ENCODE measurements around the gene FMN1. TPM values are rescaled to one million over a fixed set of nuclear protein-coding genes. Genes with fewer than 3 reads are reported as not detected.
"Not testable (repeated sequence)": the region's sequence is repeated elsewhere in the genome, so short reads cannot be mapped to it uniquely, and the experiment has no call there.

The FMN1 gene
- total and polyA plus RNA-seq, 5 donors from 2014 or later = 0.32 to 8.9 (median 0.36) TPM; not detected in 2

GRCh38 chr15:33083232-33084081, 111.1 kb downstream of the FMN1 start:
- ATAC-seq (ENCODE audit: low read depth in 2 of 2) = no peak
- peaks cover 4% of the 10 kb centered on the region for H3K4me1 ChIP-seq (ENCODE audit: control insufficient read depth, insufficient read depth, low read length, poor library complexity, severe bottlenecking)
- H3K27ac ChIP-seq (ENCODE audit: insufficient read depth, low read length, poor library complexity, severe bottlenecking) = no peak overlapping the region
- DNase-seq = no peak
- H3K27me3 ChIP-seq (ENCODE audit: control insufficient read depth, insufficient read depth, low read length) = no peaks in the 10 kb centered on the region
- Mint-ChIP-seq H3K27ac (no peak overlapping the region), H3K9me3 (no peaks in the 10 kb centered on the region), H3K36me3 (no peaks in the 10 kb centered on the region), H3K27me3 (no peaks in the 10 kb centered on the region), H3K4me1 (peaks cover 0 to 4% (median 0%) of the 10 kb centered on the region in 4 donors), H3K4me3 (no peak overlapping the region)
- no peaks in the 10 kb centered on the region for H3K36me3 ChIP-seq (ENCODE audit: control insufficient read depth, insufficient read depth, low read length)
- no peak overlapping the region for H3K4me3 ChIP-seq (ENCODE audit: low read depth, low read length)
- no peaks in the 10 kb centered on the region for H3K9me3 ChIP-seq (ENCODE audit: control insufficient read depth in 2 of 2, low read length in 2 of 2)

- H3K27ac Mint-ChIP-seq = no peak overlapping the region
- no peaks in the 10 kb centered on the region for H3K27me3 Mint-ChIP-seq
- Histone ChIP-seq H3K36me3 (ENCODE audit: control insufficient read depth, insufficient read depth, low read length) (no peaks in the 10 kb centered on the region), H3K27ac (ENCODE audit: insufficient read depth, low read length, poor library complexity, severe bottlenecking) (no peak overlapping the region), H3K27me3 (ENCODE audit: control insufficient read depth, insufficient read depth, low read length) (no peaks in the 10 kb centered on the region), H3K4me3 (ENCODE audit: low read depth, low read length) (no peak overlapping the region), H3K4me1 (ENCODE audit: control insufficient read depth, insufficient read depth, low read length, poor library complexity, severe bottlenecking) (no peaks in the 10 kb centered on the region), H3K9me3 (ENCODE audit: control insufficient read depth in 2 of 2, low read length in 2 of 2) (no peaks in the 10 kb centered on the region)
- ATAC-seq (ENCODE audit: low read depth in 2 of 2) (no peak), DNase-seq (no peak)
- H3K4me1 Mint-ChIP-seq = peaks cover 0 to 4% (median 0%) of the 10 kb centered on the region in 4 donors
- H3K36me3 Mint-ChIP-seq = no peaks in the 10 kb centered on the region
- no peaks in the 10 kb centered on the region for H3K9me3 Mint-ChIP-seq
- no peak overlapping the region for H3K4me3 Mint-ChIP-seq
Measured at GRCh38 chr15:33080006-33080405, 114.5 kb downstream of the FMN1 start.

GRCh38 chr15:33078607-33079006, 115.9 kb downstream of the FMN1 start:
- H3K27me3 Mint-ChIP-seq = no peaks in the 10 kb centered on the region
- H3K4me3 ChIP-seq (ENCODE audit: low read depth, low read length) = no peak overlapping the region
- H3K27ac ChIP-seq (ENCODE audit: insufficient read depth, low read length, poor library complexity, severe bottlenecking) = no peak overlapping the region
- H3K9me3 Mint-ChIP-seq = no peaks in the 10 kb centered on the region
- H3K36me3 Mint-ChIP-seq = no peaks in the 10 kb centered on the region
- no peak overlapping the region for H3K4me3 Mint-ChIP-seq
- no peaks in the 10 kb centered on the region for H3K36me3 ChIP-seq (ENCODE audit: control insufficient read depth, insufficient read depth, low read length)
- H3K4me1 ChIP-seq (ENCODE audit: control insufficient read depth, insufficient read depth, low read length, poor library complexity, severe bottlenecking) = no peaks in the 10 kb centered on the region
- H3K4me1 Mint-ChIP-seq = peaks cover 0 to 4% (median 0%) of the 10 kb centered on the region in 4 donors
- no peaks in the 10 kb centered on the region for H3K27me3 ChIP-seq (ENCODE audit: control insufficient read depth, insufficient read depth, low read length)
- ATAC-seq (ENCODE audit: low read depth in 2 of 2) (no peak), DNase-seq (no peak)
- no peaks in the 10 kb centered on the region for H3K9me3 ChIP-seq (ENCODE audit: control insufficient read depth in 2 of 2, low read length in 2 of 2)
- peak overlapping the region in 1 of 3 donors; percentile 48 for H3K27ac Mint-ChIP-seq

- Histone ChIP-seq H3K36me3 (ENCODE audit: control insufficient read depth, insufficient read depth, low read length) (no peaks in the 10 kb centered on the region), H3K27ac (ENCODE audit: insufficient read depth, low read length, poor library complexity, severe bottlenecking) (no peak overlapping the region), H3K4me1 (ENCODE audit: control insufficient read depth, insufficient read depth, low read length, poor library complexity, severe bottlenecking) (no peaks in the 10 kb centered on the region), H3K27me3 (ENCODE audit: control insufficient read depth, insufficient read depth, low read length) (no peaks in the 10 kb centered on the region), H3K9me3 (ENCODE audit: control insufficient read depth in 2 of 2, low read length in 2 of 2) (no peaks in the 10 kb centered on the region), H3K4me3 (ENCODE audit: low read depth, low read length) (no peak overlapping the region)
- ATAC-seq (ENCODE audit: low read depth in 2 of 2) (no peak), DNase-seq (no peak)
- peaks cover 0 to 2% (median 0%) of the 10 kb centered on the region in 7 donors for H3K9me3 Mint-ChIP-seq
- no peaks in the 10 kb centered on the region for H3K36me3 Mint-ChIP-seq
- no peak overlapping the region for H3K27ac Mint-ChIP-seq
- H3K27me3 Mint-ChIP-seq = peaks cover 4% of the 10 kb centered on the region
- H3K4me1 Mint-ChIP-seq = no peaks in the 10 kb centered on the region
- H3K4me3 Mint-ChIP-seq = no peak overlapping the region
Measured at GRCh38 chr15:33076937-33077336, 117.6 kb downstream of the FMN1 start.

GRCh38 chr15:33074942-33075341, 119.6 kb downstream of the FMN1 start:
- Histone ChIP-seq H3K27me3 (ENCODE audit: control insufficient read depth, insufficient read depth, low read length) (no peaks in the 10 kb centered on the region), H3K4me3 (ENCODE audit: low read depth, low read length) (no peak overlapping the region), H3K36me3 (ENCODE audit: control insufficient read depth, insufficient read depth, low read length) (no peaks in the 10 kb centered on the region), H3K9me3 (ENCODE audit: control insufficient read depth in 2 of 2, low read length in 2 of 2) (no peaks in the 10 kb centered on the region), H3K27ac (ENCODE audit: insufficient read depth, low read length, poor library complexity, severe bottlenecking) (no peak overlapping the region), H3K4me1 (ENCODE audit: control insufficient read depth, insufficient read depth, low read length, poor library complexity, severe bottlenecking) (no peaks in the 10 kb centered on the region)
- Mint-ChIP-seq H3K9me3 (peaks cover 0 to 2% (median 0%) of the 10 kb centered on the region in 7 donors), H3K27me3 (peaks cover 4% of the 10 kb centered on the region), H3K27ac (no peak overlapping the region), H3K4me1 (no peaks in the 10 kb centered on the region), H3K4me3 (no peak overlapping the region), H3K36me3 (no peaks in the 10 kb centered on the region)
- no peak for DNase-seq
- ATAC-seq (ENCODE audit: low read depth in 2 of 2) = no peak

GRCh38 chr15:33074212-33074611, 120.3 kb downstream of the FMN1 start:
- Mint-ChIP-seq H3K36me3 (no peaks in the 10 kb centered on the region), H3K9me3 (peaks cover 0 to 2% (median 0%) of the 10 kb centered on the region in 7 donors), H3K4me3 (no peak overlapping the region), H3K27me3 (peaks cover 4% of the 10 kb centered on the region), H3K4me1 (no peaks in the 10 kb centered on the region), H3K27ac (no peak overlapping the region)
- Histone ChIP-seq H3K4me3 (ENCODE audit: low read depth, low read length) (no peak overlapping the region), H3K9me3 (ENCODE audit: control insufficient read depth in 2 of 2, low read length in 2 of 2) (no peaks in the 10 kb centered on the region), H3K4me1 (ENCODE audit: control insufficient read depth, insufficient read depth, low read length, poor library complexity, severe bottlenecking) (no peaks in the 10 kb centered on the region), H3K27me3 (ENCODE audit: control insufficient read depth, insufficient read depth, low read length) (no peaks in the 10 kb centered on the region), H3K36me3 (ENCODE audit: control insufficient read depth, insufficient read depth, low read length) (no peaks in the 10 kb centered on the region), H3K27ac (ENCODE audit: insufficient read depth, low read length, poor library complexity, severe bottlenecking) (no peak overlapping the region)
- DNase-seq (no peak), ATAC-seq (ENCODE audit: low read depth in 2 of 2) (no peak)

GRCh38 chr15:33071451-33071850, 123.1 kb downstream of the FMN1 start:
- H3K4me1 Mint-ChIP-seq = peaks cover 0 to 6% (median 0%) of the 10 kb centered on the region in 4 donors
- H3K4me3 Mint-ChIP-seq = no peak overlapping the region
- ATAC-seq (ENCODE audit: low read depth in 2 of 2) (no peak), DNase-seq (no peak)
- Histone ChIP-seq H3K36me3 (ENCODE audit: control insufficient read depth, insufficient read depth, low read length) (no peaks in the 10 kb centered on the region), H3K27me3 (ENCODE audit: control insufficient read depth, insufficient read depth, low read length) (no peaks in the 10 kb centered on the region), H3K27ac (ENCODE audit: insufficient read depth, low read length, poor library complexity, severe bottlenecking) (no peak overlapping the region), H3K4me3 (ENCODE audit: low read depth, low read length) (no peak overlapping the region), H3K4me1 (ENCODE audit: control insufficient read depth, insufficient read depth, low read length, poor library complexity, severe bottlenecking) (no peaks in the 10 kb centered on the region), H3K9me3 (ENCODE audit: control insufficient read depth in 2 of 2, low read length in 2 of 2) (no peaks in the 10 kb centered on the region)
- H3K27ac Mint-ChIP-seq = no peak overlapping the region
- H3K27me3 Mint-ChIP-seq = peaks cover 15% of the 10 kb centered on the region
- H3K9me3 Mint-ChIP-seq = peaks cover 0 to 4% (median 0%) of the 10 kb centered on the region in 7 donors
- H3K36me3 Mint-ChIP-seq = no peaks in the 10 kb centered on the region

GRCh38 chr15:33069903-33070302, 124.6 kb downstream of the FMN1 start:
- H3K4me3 Mint-ChIP-seq; H3K36me3 ChIP-seq (ENCODE audit: control insufficient read depth, insufficient read depth, low read length); H3K27ac ChIP-seq (ENCODE audit: insufficient read depth, low read length, poor library complexity, severe bottlenecking); H3K4me3 ChIP-seq (ENCODE audit: low read depth, low read length); H3K9me3 Mint-ChIP-seq; H3K27ac Mint-ChIP-seq; H3K36me3 Mint-ChIP-seq; H3K27me3 ChIP-seq (ENCODE audit: control insufficient read depth, insufficient read depth, low read length); H3K4me1 ChIP-seq (ENCODE audit: control insufficient read depth, insufficient read depth, low read length, poor library complexity, severe bottlenecking); ATAC-seq (ENCODE audit: low read depth in 2 of 2); DNase-seq; H3K9me3 ChIP-seq (ENCODE audit: control insufficient read depth in 2 of 2, low read length in 2 of 2); H3K4me1 Mint-ChIP-seq: not testable (repeated sequence)
- peaks cover 16% of the 10 kb centered on the region for H3K27me3 Mint-ChIP-seq

All from CD4-positive, CD25-positive, alpha-beta regulatory T cell (primary cell).